ENCODE results near the gene ZNF222.

GRCh38 chr19:44005973-44006372 is 19.2 kb upstream of the ZNF222 start:
- no peak for TF ChIP-seq BHLHE40 (IDR thresholded peaks at IDR 0.05; ENCODE audit: borderline replicate concordance)
- TF ChIP-seq SUZ12 (IDR thresholded peaks at IDR 0.05): no peak
- no peak for TF ChIP-seq ELF4 (IDR thresholded peaks at IDR 0.05)
- TF ChIP-seq FOXM1 (IDR thresholded peaks at IDR 0.05; ENCODE audit: borderline replicate concordance): no peak
- no peak for TF ChIP-seq SP1 (IDR thresholded peaks at IDR 0.05)

Data from HEK293T (cell line).